Ascending aorta (tissue), 2 donors: ENCODE results near the gene SLC29A1. TPM values are rescaled to one million over a fixed set of nuclear protein-coding genes. Genes with fewer than 3 reads are reported as not detected.

ENCODE experiments used
- DNase-seq, 2 donors: peaks; one replicate each; pipeline ENCODE4 v3.0.0-alpha.2; 2019; ENCODE audit warnings: low spot score in 2 of 2
- H3K27ac ChIP-seq, 2 donors: fragments of 200-600 bp; sonication (generic); one replicate each; pipeline ENCODE4 v1.5.1; 2016 to 2017; ENCODE audit warnings: mild to moderate bottlenecking in 1 of 2
- H3K27me3 ChIP-seq: fragments of 200-600 bp; sonication (generic); one replicate; pipeline ENCODE4 v1.5.1; 2017
- H3K36me3 ChIP-seq, 2 donors: fragments of 200-600 bp; sonication (generic); one replicate each; pipeline ENCODE4 v1.5.1; 2016
- H3K4me1 ChIP-seq, 2 donors: fragments of 200-600 bp; sonication (generic); one replicate each; pipeline ENCODE4 v1.5.1; 2016 to 2017; ENCODE audit warnings: mild to moderate bottlenecking in 1 of 2
- H3K4me3 ChIP-seq, 2 donors: fragments of 200-600 bp; sonication (generic); one replicate each; pipeline ENCODE4 v1.5.1; 2016 to 2017; ENCODE audit warnings: mild to moderate bottlenecking in 1 of 2
- H3K9me3 ChIP-seq, 2 donors: fragments of 200-600 bp; sonication (generic); one replicate each; pipeline ENCODE4 v1.5.1; 2016
- CTCF ChIP-seq, 3 experiments: fragments of 200-600 bp in 2 of 3; fragments of 450-650 bp in 1 of 3; sonication (generic) in 2 of 3; IDR thresholded peaks; one replicate each; pipeline ENCODE4 v1.5.1; 2016 to 2019; ENCODE audit warnings: antibody characterized with exemption in 3 of 3, mild to moderate bottlenecking in 1 of 3, moderate library complexity in 1 of 3
- intact Hi-C: fragments of 100-400 bp; cut with DNase I; formaldehyde crosslinking; loops from one replicate; pipeline ENCODE4 v1.15.1; 2023
- total RNA-seq: library from RNA; depleted of rRNA; stranded (reverse); fragments of >200 nt; gene quantifications from one replicate; pipeline ENCODE4 v1.1.0, GENCODE V29; 2016

SLC29A1 gene
- total RNA-seq, 1 donor from 2014 or later: 224 TPM

DNA sequence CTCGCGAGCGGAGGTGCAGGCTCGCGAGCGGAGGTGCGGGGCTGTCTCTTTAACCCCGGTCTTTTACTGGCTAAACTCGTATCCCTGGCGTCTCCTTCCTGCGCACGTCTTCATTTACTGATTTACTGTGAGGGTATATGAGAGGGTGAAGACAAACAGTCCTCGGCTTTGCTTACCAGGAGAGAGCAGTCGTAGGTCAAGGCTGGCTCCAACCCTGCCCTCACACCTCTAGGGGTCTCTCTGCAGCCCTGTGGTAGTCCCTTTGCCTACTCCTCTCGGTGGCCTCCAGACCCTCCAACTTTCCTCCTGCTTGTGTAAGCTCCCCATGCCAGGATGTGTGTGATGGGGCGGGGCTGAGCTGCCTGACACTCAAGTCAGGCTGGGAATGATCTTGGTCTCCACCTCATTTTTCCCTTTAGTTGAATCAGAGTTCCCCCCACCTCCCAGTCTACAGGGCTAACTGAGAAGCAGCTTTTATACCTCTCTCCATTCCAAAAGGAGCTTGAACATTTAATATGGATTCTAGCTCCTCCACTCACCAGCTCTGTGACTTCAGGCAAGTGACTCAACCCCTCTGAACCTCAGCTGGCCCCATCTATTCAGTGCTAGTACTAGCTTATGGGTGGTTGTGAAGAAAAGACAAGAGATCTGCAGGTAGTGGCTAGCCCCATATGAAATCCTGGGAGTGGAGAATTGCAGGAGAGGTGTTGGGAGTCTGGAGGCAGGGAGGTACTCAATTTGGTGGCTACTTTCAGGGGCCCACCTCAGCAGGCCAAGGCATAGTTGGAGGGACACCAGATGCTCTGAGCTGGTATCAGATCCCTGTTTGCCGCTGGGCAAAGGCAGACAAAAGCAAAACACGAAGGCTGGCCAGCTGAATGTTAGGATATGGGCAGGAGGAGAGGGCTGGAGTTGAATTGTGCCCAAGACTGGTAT is 902 bp downstream of the SLC29A1 start:
- no peaks in the 10 kb centered on the region for H3K9me3 ChIP-seq
- peak overlapping the region; percentile 95 to 99 for H3K27ac ChIP-seq
- peak overlapping the region; percentile 71 to 94 for H3K4me3 ChIP-seq
- no peaks in the 10 kb centered on the region for H3K27me3 ChIP-seq
- no peak for TF ChIP-seq CTCF (IDR thresholded peaks at IDR 0.05)
- DNase-seq: peak in 1 of 2 donors; percentile 74
- peaks cover 2 to 13% of the 10 kb centered on the region in 2 donors for H3K36me3 ChIP-seq
- H3K4me1 ChIP-seq: peaks cover 45 to 67% of the 10 kb centered on the region in 2 donors
- intact Hi-C loops: loop anchor here (5.0 kb wide), 1 partner anchor 97 kb away; the partner anchor contains the start of genes MRPL14 and TMEM63B

DNA sequence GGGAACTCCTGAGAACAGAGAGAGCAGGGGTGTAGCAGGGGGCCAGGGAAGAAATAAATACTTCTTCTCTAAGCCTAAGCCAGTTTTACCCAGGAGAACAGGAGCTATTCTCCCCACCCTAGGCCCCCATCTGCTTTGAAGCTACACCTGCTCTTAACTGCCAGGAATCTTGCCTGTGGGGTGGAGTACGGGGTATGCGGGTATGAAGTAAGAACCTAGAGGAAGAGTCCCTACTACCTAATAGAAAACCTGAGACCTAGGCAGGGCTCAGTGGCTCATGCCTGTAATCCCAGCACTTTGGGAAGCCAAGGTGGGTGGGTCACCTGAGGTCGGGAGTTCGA is 1.5 kb downstream of the SLC29A1 start:
- no peak for DNase-seq
- H3K27me3 ChIP-seq: no peaks in the 10 kb centered on the region
- peak overlapping the region; percentile 95 to 99 for H3K27ac ChIP-seq
- no peaks in the 10 kb centered on the region for H3K9me3 ChIP-seq
- H3K4me1 ChIP-seq: peaks cover 45 to 64% of the 10 kb centered on the region in 2 donors
- H3K4me3 ChIP-seq: peak overlapping the region; percentile 71 to 94
- intact Hi-C loops: loop anchor here (5.0 kb wide), 1 partner anchor 98 kb away; the partner anchor contains the start of genes MRPL14 and TMEM63B
- TF ChIP-seq CTCF (IDR thresholded peaks at IDR 0.05): no peak
- H3K36me3 ChIP-seq: peaks cover 8 to 19% of the 10 kb centered on the region in 2 donors

- DNase-seq: no peak
- Histone ChIP-seq H3K27ac (peak overlapping the region; percentile 95 to 99), H3K27me3 (no peaks in the 10 kb centered on the region), H3K4me3 (peak overlapping the region in 1 of 2 donors; percentile 94), H3K4me1 (peaks cover 41 to 57% of the 10 kb centered on the region in 2 donors), H3K36me3 (peaks cover 16 to 27% of the 10 kb centered on the region in 2 donors), H3K9me3 (no peaks in the 10 kb centered on the region)
- TF ChIP-seq CTCF (IDR thresholded peaks at IDR 0.05): no peak
- intact Hi-C loops: no loop called here
These were observed 2.4 kb downstream of the SLC29A1 start for GRCh38 chr6:44225579-44226325.

DNA sequence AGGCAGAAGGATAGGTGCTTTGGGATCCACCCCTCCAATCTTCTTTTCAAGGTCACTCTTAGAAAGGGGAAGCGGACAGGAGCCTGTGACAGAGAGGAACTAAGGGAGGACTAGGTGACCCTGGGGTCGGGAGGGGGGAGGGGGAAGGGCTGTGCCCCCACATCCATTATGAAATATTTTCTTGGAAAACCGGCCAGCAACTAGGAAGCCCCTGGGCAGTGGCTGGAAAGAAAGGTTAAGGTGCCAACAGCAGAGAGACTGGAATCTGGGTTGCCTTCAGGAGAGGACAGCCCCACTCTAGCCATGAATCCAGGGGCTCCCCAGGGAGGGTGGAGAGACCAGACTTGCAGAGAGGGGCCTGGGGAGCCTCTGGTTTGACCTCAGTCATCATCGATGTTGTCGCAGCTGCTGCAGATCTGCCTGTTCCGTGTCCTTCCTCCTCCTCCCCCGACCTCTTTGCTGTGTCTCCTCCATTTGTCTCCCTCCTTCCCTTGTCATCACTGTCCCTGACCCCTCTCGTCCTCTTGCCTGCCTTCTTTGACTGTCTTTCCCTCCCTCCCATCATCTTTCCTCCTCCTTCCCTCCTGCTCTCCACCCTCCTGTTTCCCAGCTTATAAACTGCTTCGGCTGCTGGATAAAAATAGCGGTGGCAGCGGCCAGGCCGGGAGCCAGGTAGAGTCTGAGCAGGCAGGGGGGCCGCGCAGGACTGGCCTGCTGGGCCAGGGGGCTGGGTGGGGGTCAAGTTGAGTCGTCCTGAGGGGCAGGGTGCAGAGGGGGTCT is 3.2 kb downstream of the SLC29A1 start:
- intact Hi-C loops: no loop called here
- Histone ChIP-seq H3K4me1 (peaks cover 40 to 51% of the 10 kb centered on the region in 2 donors), H3K36me3 (peaks cover 24 to 35% of the 10 kb centered on the region in 2 donors), H3K27ac (peak overlapping the region; percentile 95 to 99), H3K27me3 (no peaks in the 10 kb centered on the region), H3K9me3 (no peaks in the 10 kb centered on the region), H3K4me3 (peak overlapping the region; percentile 35 to 94)
- DNase-seq: no peak
- no peak for TF ChIP-seq CTCF (IDR thresholded peaks at IDR 0.05)

DNA sequence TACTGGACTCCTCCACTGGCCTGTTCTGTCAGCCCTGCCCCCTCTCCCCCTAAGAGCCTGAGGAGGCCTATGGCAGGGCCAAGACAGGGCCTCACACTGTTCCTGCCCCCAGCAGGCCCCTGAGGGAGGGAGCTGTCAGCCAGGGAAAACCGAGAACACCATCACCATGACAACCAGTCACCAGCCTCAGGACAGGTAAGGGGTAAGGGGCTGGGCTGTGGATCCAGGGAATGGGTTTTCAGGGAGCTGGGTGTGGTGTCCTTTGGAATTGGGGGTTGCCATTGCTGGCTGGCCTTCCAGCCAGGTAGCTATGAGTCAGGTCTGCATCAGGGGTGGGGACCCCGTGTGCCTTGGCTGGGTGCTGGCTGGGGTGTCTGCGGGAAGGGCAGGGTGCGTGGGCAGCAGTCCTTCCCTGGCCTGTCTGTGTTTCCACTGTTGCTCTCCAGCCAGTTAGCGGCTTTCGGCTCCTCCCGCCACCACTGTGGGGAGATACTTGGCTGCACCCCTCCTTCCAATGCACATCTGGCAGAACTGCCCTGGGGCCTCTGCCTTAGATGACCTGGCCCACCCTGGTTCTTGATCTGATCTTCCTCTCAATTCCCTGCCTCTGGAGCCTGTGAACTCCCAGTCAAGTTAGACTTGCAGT is 3.9 kb downstream of the SLC29A1 start:
- TF ChIP-seq CTCF (IDR thresholded peaks at IDR 0.05): no peak
- Histone ChIP-seq H3K4me3 (peak overlapping the region; percentile 35 to 94), H3K4me1 (peaks cover 36 to 48% of the 10 kb centered on the region in 2 donors), H3K27ac (peak overlapping the region; percentile 95 to 99), H3K36me3 (peaks cover 31 to 43% of the 10 kb centered on the region in 2 donors), H3K27me3 (no peaks in the 10 kb centered on the region), H3K9me3 (no peaks in the 10 kb centered on the region)
- no peak for DNase-seq
- intact Hi-C loops: no loop called here
